CD4-positive, alpha-beta memory T cell (primary cell): ENCODE measurements around the gene INO80D. TPM values are rescaled to one million over a fixed set of nuclear protein-coding genes. Genes with fewer than 3 reads are reported as not detected.

ENCODE experiments used
- CTCF ChIA-PET: fragments of 350-600 bp; sonication (Branson Sonifier 250); formaldehyde crosslinking; loops from one replicate; lab custom pipeline; 2021; ENCODE audit warnings: inconsistent platforms; ENCODE audit not compliant: partially characterized antibody; lab: Charles Lee
- POLR2A ChIA-PET: fragments of 350-600 bp; sonication (Branson Sonifier 250); formaldehyde crosslinking; loops from one replicate; lab custom pipeline; 2021; ENCODE audit not compliant: partially characterized antibody; lab: Charles Lee
- DNase-seq, 5 donors: peaks; one replicate each; pipeline versions ENCODE4 v3.0.0 to v3.0.0-alpha.2; 2020 to 2022; ENCODE audit warnings: mixed read lengths in 1 of 5
- H3K27ac ChIP-seq: one replicate; pipeline ENCODE4 v1.7.0; 2013; ENCODE audit warnings: low read depth, low read length
- H3K27me3 ChIP-seq: 2 replicates; pipeline ENCODE4 v1.7.0; 2013; ENCODE audit warnings: mild to moderate bottlenecking, low read length, moderate library complexity; ENCODE audit not compliant: insufficient read depth
- H3K36me3 ChIP-seq: 2 replicates; pipeline ENCODE4 v1.7.0; 2013; ENCODE audit warnings: mild to moderate bottlenecking, low read length, moderate library complexity; ENCODE audit not compliant: insufficient read depth
- H3K4me1 ChIP-seq: 2 replicates; pipeline ENCODE4 v1.7.0; 2013; ENCODE audit warnings: mild to moderate bottlenecking, low read length, moderate library complexity; ENCODE audit not compliant: insufficient read depth
- H3K4me3 ChIP-seq, 2 donors: one replicate each; pipeline ENCODE4 v1.7.0; 2013; ENCODE audit warnings: low read length in 2 of 2, mild to moderate bottlenecking in 1 of 2
- H3K9me3 ChIP-seq, 2 donors: one replicate each; pipeline ENCODE4 v1.7.0; 2013; ENCODE audit warnings: low read length in 2 of 2, control low read depth in 1 of 2; ENCODE audit not compliant: control insufficient read depth in 1 of 2
- H3K27ac Mint-ChIP-seq, 7 donors: one replicate each; pipeline ENCODE4 v1.8.0; 2020 to 2021; ENCODE audit warnings: mixed read lengths in 7 of 7, mild to moderate bottlenecking in 6 of 7, inconsistent platforms in 3 of 7, moderate library complexity in 3 of 7
- H3K27me3 Mint-ChIP-seq, 2 donors: one replicate each; pipeline ENCODE4 v1.8.0; 2020 to 2021; ENCODE audit warnings: mixed read lengths in 2 of 2
- H3K36me3 Mint-ChIP-seq, 2 donors: one replicate each; pipeline ENCODE4 v1.8.0; 2020 to 2021; ENCODE audit warnings: mixed read lengths in 2 of 2, inconsistent platforms in 1 of 2, mild to moderate bottlenecking in 1 of 2
- H3K4me1 Mint-ChIP-seq, 4 donors: one replicate each; pipeline ENCODE4 v1.8.0; 2020 to 2021; ENCODE audit warnings: mixed read lengths in 4 of 4, mild to moderate bottlenecking in 1 of 4
- H3K4me3 Mint-ChIP-seq, 8 donors: one replicate each; pipeline ENCODE4 v1.8.0; 2020 to 2021; ENCODE audit warnings: mixed read lengths in 8 of 8, mild to moderate bottlenecking in 7 of 8, moderate library complexity in 6 of 8, inconsistent platforms in 3 of 8
- H3K9me3 Mint-ChIP-seq, 8 donors: one replicate each; pipeline ENCODE4 v1.8.0; 2020 to 2021; ENCODE audit warnings: mixed read lengths in 8 of 8, mild to moderate bottlenecking in 5 of 8, inconsistent platforms in 3 of 8, moderate library complexity in 1 of 8
- intact Hi-C: fragments of 100-400 bp; cut with micrococcal nuclease; formaldehyde crosslinking; loops from one replicate; pipeline ENCODE4 v1.15.1; 2023
- polyA plus RNA-seq, 2 donors: library from polyadenylated mRNA; unstranded; fragments of 300-500 nt; fragmentation: Illumina TruSeq; gene quantifications; one replicate each; pipeline ENCODE4 v1.2.3, GENCODE V29; 2021
- total RNA-seq, 2 experiments: library from RNA; stranded (reverse); gene quantifications; one replicate each; pipeline ENCODE4 v1.2.3, GENCODE V29; 2021

INO80D gene
- total and polyA plus RNA-seq, 4 experiments from 2014 or later: 8.1 to 41.3 (median 25.1) TPM

DNA sequence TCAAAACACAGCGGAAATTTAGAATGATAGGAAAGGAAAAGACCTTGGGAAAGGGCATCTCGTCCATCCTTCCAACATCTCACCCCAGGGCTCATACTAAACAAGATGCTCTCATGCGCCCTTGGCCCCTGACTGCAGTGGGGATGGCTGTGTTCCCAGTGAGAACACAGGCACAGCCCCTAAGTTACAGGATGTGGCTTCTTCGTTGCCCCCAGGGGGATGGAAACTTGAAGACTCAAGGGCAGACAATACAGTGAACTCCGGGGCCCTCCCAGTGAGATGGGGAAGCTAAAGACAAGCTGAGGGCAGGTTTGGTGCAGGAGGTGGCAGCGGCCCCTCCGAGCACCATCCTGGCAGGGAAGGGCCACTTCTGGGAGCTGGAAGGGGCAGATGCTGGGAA lies 139.7 kb downstream of the INO80D start:
- H3K36me3 Mint-ChIP-seq: no peaks in the 10 kb centered on the region
- CTCF ChIA-PET: interaction anchor here (0.8 to 5.4 kb wide), 4 partner anchors 10 to 21 kb away, joined by 3 to 55 read pairs (median 8); no protein-coding TSS in a partner anchor
- Histone ChIP-seq H3K27me3 (no peaks in the 10 kb centered on the region), H3K9me3 (no peaks in the 10 kb centered on the region), H3K4me1 (no peaks in the 10 kb centered on the region), H3K27ac (no peak overlapping the region), H3K36me3 (no peaks in the 10 kb centered on the region), H3K4me3 (no peak overlapping the region)
- DNase-seq: no peak
- peaks cover 8 to 14% of the 10 kb centered on the region in 2 donors for H3K27me3 Mint-ChIP-seq
- no peak overlapping the region for H3K4me3 Mint-ChIP-seq
- intact Hi-C loops: loop anchor here (5.0 kb wide), 2 partner anchors 179 to 1074 kb away; no protein-coding TSS in a partner anchor
- no peak overlapping the region for H3K27ac Mint-ChIP-seq
- H3K4me1 Mint-ChIP-seq: peaks cover 0 to 5% (median 0%) of the 10 kb centered on the region in 4 donors
- POLR2A ChIA-PET: no interaction called here
- H3K9me3 Mint-ChIP-seq: peaks cover 0 to 4% (median under 1%) of the 10 kb centered on the region in 8 donors

Other genes with a start within 250 kb of the INO80D start
- 10 to 100 TPM; 53.4 to 57.6 TPM for gene NDUFS1, start 73.3 kb upstream of the INO80D start, total RNA-seq
- gene NDUFS1, start 73.3 kb upstream of the INO80D start, polyA plus RNA-seq: 10 to 100 TPM; 32.1 to 52.2 TPM
- 1,000 to 10,000 TPM in 1 of 2 experiments, 100 to 1,000 TPM in 1; 947 to 1,026 TPM for gene EEF1B2, start 73.7 kb upstream of the INO80D start, total RNA-seq
- gene EEF1B2, start 73.7 kb upstream of the INO80D start, polyA plus RNA-seq: 1,000 to 10,000 TPM in 1 of 2 donors, 100 to 1,000 TPM in 1; 784 to 1,015 TPM
- gene ZDBF2, start 188.5 kb upstream of the INO80D start, total RNA-seq: 10 to 100 TPM; 18.6 to 21.4 TPM
- gene ZDBF2, start 188.5 kb upstream of the INO80D start, polyA plus RNA-seq: 1 to 10 TPM; 3.3 to 4.4 TPM